T-helper 1 cell treated with Interleukin-12 subunit alpha and Interleukin-12 subunit beta and Interleukin-4 antibody, amounts not matched to agents 30 ng/mL and 1 ng/mL, for 36 hours (primary cell): Measurements from ENCODE around the gene FHIT. TPM values are rescaled to one million over a fixed set of nuclear protein-coding genes. Genes with fewer than 3 reads are reported as not detected.

ENCODE experiments used
- intact Hi-C: fragments of 100-400 bp; cut with micrococcal nuclease; formaldehyde crosslinking; loops from one replicate; pipeline ENCODE4 v1.15.1; 2024
- total RNA-seq: library from RNA; stranded (reverse); gene quantifications from 2 replicates; pipeline ENCODE4 v1.2.3, GENCODE V29; 2022

The FHIT gene
- total RNA-seq, 1 donor from 2014 or later: 40.4 TPM

DNA sequence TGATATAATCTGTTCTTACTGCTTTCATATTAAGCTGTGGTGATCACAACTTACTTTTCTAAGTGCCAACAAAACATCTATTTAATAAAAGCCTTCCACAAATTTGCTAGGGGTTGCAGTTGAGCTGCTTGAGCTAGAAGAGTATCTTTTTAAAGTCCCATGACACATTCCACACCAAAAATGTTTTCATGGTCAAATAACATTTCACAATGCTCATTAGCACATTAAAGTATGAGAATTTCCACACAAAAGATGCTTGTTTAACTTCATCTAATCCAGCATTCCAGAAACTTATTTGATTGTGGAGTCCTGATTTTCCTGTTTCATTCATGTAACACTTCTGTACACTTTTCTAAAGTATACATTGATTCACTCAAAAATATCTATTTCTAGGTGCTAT is 1325.3 kb downstream of the FHIT start:
- intact Hi-C loops: no loop called here

DNA sequence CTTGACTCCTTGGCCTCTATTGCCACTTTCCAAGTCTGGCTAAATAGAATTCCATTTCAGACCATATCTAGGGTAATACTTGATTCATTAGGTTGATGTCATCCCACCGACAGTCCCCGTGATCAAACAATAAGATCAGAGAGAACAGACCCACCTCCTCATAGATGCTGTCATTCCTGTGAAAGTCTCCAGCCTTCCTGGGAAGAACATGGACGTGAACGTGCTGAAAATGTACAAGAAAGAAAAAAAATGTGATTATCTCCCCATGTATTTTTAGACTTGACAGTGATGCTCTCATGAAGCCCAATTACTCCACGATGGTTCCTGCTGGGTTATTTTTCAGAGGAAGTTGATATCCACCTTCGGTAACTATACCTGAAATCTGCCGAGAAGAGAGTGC is 1329.1 kb downstream of the FHIT start:
- intact Hi-C loops: no loop called here

- intact Hi-C loops: no loop called here
These were observed 1330.4 kb downstream of the FHIT start for GRCh38 chr3:59920822-59921221.

GRCh38 chr3:59919586-59919985 is 1331.7 kb downstream of the FHIT start:
- intact Hi-C loops: no loop called here

GRCh38 chr3:59914251-59914650 is 1337.0 kb downstream of the FHIT start:
- intact Hi-C loops: no loop called here

- intact Hi-C loops: no loop called here
These were observed 1337.6 kb downstream of the FHIT start for GRCh38 chr3:59913645-59914044.

DNA sequence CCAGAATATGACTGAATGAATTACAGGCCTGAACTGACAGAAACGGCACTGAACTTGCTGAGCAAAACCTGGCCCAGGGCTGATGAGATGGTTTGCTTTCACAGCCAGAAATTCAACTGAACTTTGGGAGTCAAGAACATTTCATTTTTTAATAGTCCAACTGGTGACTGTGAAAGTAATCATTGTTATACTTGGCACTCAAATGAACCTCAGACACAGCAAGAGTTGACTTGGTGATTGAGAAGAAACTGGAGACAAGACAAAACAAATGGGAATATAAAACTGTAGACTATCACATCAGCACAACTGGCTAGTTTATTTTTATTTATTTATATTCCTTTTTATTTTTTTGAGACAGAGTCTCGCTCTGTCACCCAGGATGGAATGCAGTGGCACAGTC is 1342.6 kb downstream of the FHIT start:
- intact Hi-C loops: no loop called here

GRCh38 chr3:59908280-59908679 is 1343.0 kb downstream of the FHIT start:
- intact Hi-C loops: no loop called here

DNA sequence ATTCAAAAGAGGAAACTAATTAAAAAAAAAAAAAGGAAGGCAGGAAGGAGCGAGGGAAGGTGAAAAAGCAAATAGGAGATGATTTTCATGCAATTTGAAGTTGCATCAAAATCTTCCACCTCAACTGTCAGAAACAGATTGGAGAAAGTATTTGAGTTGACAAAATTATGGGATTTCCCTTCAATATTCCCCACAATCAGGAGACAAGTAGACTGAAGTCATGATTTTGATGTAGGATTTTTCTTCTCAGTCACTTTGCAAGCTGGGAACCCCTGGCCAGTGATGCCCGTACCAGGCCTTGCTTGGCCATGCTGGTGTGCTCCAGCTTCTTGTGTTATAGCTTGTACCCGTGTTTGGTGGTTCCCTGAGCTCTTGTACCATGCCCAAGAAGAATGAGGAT is 1347.0 kb downstream of the FHIT start:
- intact Hi-C loops: no loop called here

DNA sequence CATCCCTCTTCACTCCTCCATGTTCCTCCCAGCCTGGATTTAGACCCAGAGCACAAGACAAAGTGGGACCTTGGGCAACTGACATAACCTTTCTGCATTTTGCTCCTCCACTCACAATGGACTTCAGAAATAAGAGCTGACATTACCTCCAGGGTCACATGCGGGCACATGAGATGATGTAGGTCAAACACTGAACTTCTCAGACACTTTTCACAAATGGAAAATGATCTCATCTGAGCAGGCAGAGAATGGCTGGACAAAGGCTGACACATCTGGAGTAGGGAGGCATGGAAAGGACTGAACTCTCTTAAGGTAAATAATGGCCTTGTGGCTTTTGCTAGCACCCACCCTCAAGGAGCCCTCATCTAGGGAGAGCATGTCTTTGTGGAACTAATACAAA is 1352.2 kb downstream of the FHIT start:
- intact Hi-C loops: no loop called here

GRCh38 chr3:59895972-59896371 is 1355.3 kb downstream of the FHIT start:
- intact Hi-C loops: no loop called here

- intact Hi-C loops: no loop called here
These were observed 1356.7 kb downstream of the FHIT start for GRCh38 chr3:59894425-59895121.

DNA sequence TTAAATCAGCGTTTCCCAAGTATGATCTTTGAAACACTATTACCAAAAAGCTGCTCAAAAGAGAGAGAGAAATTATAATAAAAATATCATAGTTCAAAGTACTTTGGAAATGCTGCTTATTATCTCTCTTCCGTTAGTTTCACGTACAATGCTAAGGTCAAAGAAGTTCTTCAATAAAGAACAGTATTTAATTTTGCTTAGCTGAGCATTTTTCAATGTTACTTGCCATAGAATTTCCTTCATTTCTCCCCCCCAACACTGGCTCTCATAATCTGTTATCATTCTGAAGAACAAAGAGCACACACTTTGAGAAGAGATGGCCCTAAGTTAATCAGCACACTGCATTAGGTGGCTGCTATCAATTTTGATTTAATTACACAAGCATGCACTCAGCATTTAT is 1360.6 kb downstream of the FHIT start:
- intact Hi-C loops: no loop called here

GRCh38 chr3:59886790-59887189 is 1364.5 kb downstream of the FHIT start:
- intact Hi-C loops: no loop called here

GRCh38 chr3:59885899-59886400 is 1365.3 kb downstream of the FHIT start:
- intact Hi-C loops: no loop called here

DNA sequence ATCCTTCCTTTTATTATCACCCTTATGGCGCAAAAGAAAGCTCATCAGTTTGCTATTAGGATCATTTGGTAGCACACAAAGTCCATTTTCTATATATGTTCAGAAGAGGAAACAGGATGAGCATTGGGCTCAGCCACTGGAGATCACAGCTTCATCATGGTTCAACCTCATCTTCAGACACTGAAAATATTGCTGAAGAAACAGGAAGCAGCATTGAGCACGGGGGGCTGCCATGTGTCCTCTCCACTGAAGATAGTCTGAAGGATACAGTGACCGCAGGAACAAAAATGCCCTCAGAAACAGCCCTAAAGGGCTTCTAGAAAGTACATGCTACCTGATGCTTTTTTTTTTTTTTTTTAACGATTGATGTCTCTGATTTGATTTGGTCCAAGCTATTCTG is 1366.2 kb downstream of the FHIT start:
- intact Hi-C loops: no loop called here

- intact Hi-C loops: no loop called here
These were observed 1366.8 kb downstream of the FHIT start for GRCh38 chr3:59884409-59884808.

DNA sequence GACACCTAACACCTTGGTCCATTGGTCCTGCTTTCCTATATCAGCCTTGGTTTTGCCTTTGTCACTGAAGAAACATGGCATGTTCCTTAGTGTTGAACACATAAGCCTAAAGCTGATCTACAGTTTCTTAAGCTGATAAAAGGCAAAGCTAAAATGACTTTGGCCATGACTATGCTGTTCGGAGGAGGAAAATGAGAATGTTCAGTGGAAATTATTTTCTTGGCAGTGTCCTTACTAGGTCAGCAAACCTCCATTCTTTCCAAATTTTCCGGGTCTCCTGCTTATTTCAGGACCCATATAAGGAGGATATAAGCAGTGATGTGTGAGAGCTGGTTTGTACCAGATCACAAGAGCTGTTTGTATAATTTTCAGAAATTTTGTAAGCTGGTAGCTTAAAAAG is 1368.5 kb downstream of the FHIT start:
- intact Hi-C loops: no loop called here

- intact Hi-C loops: no loop called here
These were observed 1370.5 kb downstream of the FHIT start for GRCh38 chr3:59880717-59881116.

- intact Hi-C loops: no loop called here
These were observed 1372.1 kb downstream of the FHIT start for GRCh38 chr3:59879031-59879581.

DNA sequence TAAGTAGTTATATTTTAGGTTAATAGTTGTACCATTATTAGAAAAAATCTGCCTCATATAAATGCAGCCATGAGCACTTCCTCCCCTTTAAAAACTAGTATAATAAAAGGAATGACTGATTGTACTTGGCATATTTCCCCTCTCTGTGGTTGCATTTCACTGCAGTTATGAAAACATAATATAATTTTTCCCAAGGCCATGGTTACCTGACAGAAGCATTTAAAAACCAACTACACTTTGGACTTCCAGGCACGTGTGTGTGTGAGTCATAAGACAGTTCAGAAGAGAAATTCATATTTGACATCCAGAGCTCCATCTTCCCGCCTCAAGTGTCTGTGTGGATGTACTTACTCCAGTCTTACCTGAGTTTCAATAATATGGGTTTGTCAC is 1373.2 kb downstream of the FHIT start:
- intact Hi-C loops: no loop called here

DNA sequence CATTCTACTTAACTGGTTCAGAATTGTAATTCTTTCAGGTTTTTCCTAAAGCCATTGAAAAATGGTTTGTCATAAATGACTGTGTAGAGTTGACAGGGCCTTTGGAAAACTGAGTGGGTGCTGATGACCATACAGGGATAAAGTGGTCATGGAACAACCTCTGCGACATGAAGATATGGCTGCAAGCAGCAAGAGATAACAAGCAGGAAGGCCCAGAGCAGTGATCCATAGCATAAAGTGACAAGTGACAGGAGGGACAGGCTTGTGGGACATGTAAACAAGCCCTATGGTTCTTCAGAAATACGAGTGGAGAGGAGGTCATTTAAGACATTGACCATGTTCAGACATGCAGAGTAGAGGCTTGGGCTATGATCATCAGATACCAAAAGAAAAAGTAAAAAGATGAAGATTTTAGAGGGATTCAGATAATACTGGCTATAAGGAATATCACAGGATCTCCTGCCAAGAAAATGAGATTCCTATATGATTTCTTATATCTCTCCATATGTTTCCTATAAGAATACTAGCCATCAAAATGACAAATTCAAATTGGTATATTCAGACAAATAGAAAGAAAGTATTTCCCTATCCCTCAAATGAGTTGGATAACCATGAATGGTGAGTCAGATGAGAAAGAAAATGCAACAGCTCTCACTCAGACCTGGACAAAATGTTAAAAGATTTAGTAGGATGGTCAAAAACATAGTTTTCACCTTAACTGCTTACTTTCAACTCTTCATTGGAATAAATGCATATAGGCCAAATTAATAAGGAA is 1373.8 kb downstream of the FHIT start:
- intact Hi-C loops: no loop called here
